CD4-positive, alpha-beta T cell treated with Interleukin-15 for 4 hours (primary cell): ENCODE measurements around the gene EYS.

Source experiments
- DNase-seq: peaks from one replicate; pipeline ENCODE4 v3.0.0-alpha.2; 2020; ENCODE audit warnings: low spot score

The EYS gene

DNA sequence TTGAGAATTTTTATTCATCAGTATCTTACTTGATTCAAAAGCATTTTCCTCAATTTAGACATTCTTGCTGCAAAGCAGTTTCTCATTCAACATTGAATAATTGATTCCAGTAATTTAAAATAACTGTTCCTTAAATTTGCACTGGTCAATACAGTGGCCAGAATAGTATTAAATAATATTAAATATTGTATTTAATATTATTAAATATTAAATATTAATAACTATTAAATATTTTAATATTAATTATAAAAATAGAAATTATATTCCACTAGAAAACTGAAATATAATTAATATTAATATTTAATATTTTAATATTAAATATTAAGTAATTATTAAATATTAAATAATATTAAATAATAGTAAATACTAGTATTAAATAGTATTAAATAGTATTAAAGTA is 758.8 kb downstream of the EYS start:
- no peak for DNase-seq

DNA sequence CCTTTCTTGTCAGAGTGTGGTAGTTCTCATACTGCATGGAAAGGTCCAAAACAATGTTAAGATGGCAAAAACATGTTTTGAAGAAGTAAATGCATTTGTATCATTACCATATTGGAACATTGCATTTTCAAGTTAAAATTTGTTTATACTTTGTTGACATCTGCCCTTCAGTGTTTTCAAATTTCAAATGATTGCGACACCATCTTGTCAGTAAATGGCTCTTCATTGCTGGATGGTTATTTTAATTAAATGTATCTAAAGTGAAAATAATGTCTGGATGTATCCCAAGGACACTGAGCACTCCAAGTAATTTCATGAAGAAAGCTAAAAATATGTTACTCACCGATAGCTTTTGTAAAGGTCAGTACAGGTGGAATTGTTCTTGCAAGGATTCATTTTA is 761.6 kb downstream of the EYS start:
- DNase-seq = no peak

DNA sequence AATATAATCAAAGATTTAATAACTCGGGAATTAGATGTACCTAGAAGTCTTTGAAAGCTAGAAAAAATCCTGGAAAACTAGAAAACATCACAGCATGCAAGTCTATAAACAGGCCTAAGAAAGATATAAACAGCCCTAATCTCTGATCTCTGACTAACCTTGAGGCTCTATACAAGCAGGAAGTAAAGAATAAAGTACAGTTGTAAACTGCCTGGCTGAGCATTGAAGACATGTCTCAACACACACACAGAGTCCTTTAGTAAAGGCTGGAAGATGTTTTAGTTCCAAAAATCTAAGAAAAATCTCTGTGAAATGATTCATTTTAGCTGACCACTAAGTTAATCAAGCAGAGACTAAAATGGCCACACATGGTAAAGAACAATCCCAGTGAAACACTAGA is 774.5 kb downstream of the EYS start:
- no peak for DNase-seq

DNA sequence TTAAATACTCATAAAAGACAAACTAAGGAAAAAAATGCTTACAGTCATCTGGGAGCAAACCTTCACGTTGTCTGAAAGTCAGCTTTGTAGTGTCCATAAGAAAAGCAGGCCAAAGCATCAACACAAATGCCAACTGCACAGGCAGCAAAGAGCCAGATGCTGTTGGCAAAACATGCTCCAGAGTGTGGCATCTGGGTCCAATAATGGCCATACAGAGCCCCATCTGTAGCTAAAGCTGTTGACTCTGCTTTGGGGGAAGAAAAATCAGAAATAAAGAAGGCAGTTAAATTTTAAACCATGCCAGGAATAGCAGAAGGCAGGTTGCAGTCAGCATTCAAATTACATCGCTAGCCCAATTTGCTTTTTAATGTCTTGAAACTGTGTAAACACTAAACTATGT is 776.3 kb downstream of the EYS start:
- DNase-seq = no peak

DNA sequence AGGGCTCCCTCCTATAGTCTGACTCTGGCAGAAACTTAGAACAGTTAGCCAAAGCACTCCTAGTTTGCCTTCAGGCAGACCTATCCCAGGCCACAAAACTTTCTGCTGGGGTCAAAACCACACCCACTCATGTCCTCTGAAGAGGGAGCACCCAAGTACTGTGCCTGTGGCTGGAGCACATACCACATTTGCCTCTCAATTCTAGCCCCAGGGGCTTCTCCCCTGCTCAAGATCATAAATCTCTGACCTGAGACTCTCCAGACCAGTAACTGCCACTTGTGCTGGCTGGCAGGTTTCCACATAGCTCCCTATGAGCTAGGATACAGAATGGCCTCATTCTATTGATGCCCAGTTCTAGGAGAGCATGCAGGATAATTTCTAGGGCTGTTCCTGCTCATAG is 781.0 kb downstream of the EYS start:
- DNase-seq = no peak

DNA sequence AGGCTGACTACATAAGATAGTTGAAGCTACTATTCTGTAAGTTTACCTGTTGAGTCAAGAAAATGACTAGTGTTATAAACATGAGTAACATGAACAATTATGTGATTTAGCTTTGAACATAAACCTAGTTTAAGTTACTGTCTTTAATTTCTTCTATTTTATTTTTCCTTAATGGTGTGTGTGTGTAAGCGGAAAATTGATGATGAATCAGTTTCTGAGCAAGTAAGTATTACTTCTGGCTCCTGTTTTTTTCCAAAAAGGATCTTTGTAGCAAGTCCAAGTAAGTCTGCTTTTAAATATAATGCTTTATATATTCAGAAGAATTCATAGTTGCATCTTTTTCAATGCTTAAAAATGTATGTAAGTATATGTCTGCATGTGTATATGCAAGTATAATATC is 786.8 kb downstream of the EYS start:
- no peak for DNase-seq

DNA sequence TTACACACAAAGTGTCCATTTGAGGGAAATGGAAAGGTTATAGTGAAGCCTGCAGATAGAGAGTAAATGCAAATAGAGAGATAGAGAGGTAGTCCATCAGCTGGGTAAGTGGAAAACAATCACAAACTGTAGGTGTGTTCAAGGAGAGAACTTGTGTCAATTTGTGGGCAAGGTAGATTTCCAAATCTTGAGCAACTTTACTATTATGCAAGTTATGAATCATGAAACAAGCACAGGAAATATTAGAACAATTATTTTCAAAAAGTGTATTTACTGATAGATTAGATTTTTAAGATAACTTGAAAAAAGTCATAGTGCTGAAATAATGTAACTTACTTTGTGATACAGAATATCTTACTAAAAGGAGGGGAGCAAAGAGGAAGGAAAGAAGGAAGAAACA is 792.9 kb downstream of the EYS start:
- no peak for DNase-seq

DNA sequence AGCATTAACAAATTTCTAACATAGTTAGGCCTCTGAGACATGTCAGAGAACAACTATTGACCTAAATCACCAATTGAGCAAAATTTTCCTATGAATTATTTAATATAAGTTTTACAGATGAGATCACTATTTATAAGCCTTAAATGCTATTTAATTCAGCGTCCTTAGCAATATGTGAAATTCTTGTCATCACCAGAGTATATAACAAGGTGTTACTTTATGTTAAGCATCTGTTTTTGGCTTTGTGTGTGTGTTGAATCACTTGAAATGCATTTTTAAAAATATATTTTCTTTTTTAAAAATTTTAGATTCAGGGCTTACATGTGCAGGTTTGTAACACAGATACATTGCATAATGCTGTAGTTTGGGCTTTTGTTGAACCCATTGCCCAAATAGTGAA is 794.1 kb downstream of the EYS start:
- no peak for DNase-seq

DNA sequence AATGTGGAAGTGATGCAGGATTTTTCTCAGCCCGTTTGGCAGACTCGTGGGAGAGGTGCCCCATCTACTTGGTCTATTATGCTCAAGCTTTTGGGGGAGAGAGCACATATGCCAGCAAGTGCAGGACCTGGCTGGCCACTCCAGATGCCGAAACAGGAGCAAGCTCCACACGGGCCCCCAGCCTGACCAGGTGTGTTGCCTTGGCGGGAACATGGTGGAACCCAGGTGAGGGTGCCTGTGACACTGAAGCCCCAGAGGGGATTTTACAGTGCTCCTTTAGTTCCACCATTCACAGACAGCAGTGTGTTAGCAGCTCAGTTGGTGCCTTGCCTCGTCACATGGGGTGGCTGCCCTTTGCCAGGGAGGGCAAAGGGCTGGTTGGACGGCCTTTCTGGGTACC is 798.9 kb downstream of the EYS start:
- DNase-seq = no peak

DNA sequence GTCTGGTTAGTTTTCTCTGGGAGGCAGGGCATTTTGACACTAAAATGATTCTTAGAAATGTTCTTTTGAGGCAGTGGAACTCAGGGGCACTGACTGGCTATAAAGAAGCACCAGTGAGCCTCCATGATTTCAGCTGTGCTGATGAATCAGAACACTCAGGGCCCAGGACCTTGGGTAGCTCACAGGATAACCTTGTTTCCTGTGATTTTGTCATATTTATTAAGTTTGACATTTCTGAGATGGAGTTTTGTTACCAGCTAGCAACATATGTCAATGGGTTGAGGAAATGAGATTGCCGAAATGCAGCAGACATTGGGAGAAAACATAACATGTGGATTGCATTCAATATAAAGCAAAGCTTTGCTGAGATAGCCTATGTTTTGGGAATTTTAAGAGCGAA is 802.4 kb downstream of the EYS start:
- DNase-seq = no peak

DNA sequence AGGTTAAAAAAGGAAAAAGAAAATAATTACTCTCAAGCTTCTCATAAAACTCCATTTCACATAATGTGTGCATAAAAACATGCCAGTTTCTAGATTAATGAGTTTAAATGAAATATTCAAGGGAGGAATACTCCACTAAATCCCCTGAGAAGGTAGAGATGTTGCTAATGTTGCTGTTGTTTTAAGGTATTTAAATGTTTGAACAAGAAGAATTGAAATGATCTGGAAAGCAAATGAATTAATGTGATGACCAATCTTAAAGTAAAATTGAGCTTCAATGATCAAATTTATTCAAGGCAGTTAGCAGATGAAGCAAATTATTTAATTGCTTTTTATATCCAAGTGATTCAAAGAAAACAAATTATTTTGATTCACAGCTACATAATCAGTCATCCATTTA is 804.4 kb downstream of the EYS start:
- DNase-seq = no peak

DNA sequence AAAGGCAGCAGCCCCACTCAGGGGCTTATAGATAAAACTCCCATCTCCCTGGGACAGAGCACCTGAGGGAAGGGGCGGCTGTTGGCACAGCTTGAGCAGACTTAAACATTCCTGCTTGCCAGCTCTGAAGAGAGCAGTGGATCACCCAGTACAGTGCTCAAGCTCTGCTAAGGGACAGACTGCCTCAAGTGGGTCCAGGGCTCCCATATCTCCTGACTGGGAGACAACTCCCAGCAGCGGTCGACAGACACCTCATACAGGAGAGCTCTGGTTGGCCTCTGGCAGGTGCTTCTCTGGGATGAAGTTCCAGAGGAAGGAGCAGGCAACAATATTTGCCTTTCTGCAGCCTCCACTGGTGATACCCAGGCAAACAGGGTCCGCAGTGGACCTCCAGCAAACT is 810.1 kb downstream of the EYS start:
- no peak for DNase-seq

DNA sequence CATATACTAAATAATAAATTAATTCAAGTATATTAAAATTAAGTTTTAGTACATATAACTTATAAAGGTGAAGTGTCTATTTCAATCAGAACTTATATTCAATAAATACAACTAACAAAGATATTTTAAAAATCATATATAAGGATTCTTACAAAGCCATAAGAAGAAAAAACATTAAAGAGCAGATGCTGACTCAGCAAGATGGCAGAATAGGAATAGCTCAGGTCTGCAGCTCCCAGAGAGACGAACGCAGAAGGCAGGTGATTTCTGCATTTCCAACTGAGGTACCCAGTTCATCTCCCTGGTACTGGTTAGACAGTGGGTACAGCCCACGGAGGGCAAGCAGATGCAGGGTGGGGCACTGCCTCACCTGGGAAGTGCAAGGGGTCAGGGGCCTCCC is 811.1 kb downstream of the EYS start:
- no peak for DNase-seq

DNA sequence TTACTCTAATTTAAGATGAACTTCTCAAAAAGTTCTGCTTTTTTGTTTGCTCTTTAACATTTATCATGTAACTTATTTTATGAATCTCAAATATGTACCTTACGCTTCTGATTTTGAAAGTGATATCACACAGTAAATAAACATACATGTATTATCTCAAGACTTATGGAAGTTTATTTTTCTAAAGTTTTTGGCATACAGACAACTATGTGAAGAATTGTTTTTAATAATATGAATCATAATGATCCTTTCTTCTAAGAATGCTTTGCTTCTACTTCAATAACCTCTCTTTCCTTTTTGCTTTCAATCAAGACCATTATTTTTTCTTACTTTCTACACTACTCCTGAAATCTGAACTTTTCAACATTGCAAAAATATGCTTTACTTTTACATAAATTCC is 816.4 kb downstream of the EYS start:
- DNase-seq = no peak

DNA sequence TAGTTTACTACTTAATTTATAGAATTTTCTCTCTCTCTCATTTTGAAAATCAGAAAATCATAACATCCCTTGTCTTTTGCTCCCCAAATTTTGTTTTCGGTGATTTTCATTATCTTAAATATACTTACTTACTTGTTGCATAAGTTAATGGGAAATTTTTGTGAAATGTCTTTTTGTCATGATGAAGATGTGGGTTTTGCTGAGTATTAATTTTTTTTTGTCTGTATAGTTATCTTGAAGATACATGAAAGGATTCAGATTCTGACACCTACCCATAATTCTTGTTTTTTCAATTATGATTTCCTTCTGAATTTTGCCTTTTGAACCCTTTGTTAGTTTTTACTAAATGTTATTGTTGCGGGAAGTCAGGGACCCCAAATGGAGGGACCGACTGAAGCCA is 817.9 kb downstream of the EYS start:
- DNase-seq = no peak

DNA sequence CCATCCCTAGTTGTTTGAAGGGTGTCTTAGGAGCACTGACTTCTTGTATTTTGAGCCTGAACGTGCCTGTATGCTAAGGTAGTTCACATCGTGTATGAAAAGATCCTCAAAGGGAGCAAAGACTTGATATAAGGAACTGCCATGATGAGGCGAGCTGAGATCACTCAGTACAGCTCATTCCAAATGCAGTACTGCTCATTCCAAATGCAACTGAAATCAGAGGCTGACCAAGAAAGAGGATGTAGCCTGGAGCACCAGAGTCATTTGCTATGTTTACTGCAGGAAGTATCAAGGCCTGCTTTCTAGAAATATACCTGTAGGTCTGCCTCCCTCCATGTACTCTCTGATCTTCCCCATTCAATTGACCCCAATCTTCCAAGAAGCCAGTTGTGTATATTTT is 832.2 kb downstream of the EYS start:
- DNase-seq = no peak

DNA sequence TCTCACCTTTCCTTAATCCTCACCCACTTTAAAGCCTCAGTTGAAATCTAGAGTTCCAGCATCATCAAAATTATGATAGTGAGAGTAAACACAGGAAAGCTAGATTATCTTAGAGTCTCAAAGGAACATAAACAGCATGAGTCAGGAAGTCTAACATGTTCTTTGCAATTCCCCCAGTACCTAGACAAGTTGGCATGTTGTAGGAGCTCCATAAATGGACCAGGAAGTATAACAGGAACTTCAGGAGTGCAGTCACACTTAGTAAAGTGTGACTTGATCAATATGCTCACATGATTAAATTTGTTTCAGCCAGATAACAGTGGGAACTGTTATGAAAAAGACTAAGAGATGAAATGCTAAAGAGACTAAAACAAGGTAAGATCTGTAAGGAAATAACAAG is 834.4 kb downstream of the EYS start:
- no peak for DNase-seq

DNA sequence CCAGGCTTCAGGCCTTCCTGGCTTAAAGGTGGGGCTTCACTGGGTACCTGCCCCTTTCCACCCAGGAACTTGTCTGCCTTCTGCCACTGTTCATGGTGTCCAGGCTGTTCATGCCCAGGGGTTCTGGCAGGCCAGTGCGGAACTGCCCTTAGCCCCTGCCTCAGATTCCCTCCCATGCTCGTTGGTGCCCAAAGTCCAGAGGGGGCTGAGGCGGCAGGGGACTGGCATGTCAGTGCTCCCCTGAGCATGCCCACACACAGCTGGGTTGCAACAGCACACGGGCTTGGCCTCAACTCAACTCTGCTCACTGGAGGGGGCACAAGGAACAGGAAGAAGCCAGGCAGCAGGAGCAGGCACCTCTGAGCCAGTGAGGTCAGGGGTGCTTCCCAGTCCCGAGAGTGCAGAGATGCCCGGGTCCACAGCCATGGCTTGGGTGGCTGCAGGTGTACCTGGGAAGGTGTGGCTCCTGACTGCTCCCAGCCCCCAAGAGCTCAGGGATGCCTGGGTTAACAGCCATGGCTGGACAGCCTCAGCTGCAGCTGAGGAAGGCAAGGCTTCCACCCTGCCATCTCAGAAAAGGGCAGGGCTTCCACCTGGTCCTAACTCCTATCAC is 845.9 kb downstream of the EYS start:
- DNase-seq = no peak

DNA sequence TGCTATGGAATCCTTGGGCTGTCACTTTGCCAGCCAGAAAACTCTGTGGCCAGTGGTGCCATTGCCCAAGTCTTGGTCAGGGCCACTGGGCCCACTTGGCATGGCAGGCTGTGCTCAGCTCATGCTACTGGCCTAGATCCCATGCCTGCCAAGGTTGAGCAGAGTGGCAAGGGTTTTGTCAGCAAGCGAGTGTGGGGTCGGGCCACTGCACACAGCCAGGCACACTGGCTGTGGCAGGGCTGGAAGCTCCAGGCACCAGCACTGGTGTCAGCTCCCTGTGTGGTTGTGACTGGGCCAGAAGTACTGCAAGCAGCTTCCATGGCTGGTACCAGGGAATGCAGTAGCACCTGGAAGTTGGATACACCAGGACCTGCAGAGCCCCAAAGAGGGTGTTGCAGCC is 846.8 kb downstream of the EYS start:
- no peak for DNase-seq

DNA sequence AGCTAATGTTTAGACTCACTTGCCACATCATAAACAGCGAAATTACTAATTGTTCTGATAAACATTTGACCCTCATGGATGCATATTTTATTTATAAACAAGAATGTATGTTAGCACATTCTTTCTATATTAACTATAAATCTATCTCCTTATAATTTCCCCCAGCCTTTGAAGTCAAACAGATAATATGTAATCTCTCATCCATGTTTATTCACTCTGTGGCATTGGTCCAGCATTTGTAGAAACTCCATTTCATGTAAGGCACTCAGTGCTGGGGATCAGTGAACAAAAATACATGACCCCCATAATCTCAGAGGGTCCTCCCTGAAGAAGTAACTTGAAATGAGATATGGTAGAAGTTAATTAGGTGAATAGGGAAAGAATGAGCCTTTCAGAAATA is 856.9 kb downstream of the EYS start:
- DNase-seq = no peak

DNA sequence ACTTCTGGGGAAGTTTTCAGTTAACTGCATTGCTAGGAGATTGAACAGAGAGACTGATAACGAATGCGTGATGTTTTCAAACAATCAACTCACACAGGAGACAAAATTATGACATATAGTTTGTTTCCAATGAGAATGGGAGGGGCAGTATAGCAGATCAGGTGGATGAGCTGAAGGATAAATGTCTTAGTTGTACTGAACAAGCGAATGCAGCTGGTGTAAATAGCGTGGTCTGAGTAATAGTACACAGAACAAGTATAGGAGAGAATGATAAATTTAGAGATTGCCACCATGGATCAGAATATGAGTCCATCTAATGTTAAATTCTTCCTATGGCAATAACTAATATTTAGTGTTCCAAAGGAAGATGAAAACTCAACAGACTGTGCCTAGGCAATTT is 858.6 kb downstream of the EYS start:
- no peak for DNase-seq

DNA sequence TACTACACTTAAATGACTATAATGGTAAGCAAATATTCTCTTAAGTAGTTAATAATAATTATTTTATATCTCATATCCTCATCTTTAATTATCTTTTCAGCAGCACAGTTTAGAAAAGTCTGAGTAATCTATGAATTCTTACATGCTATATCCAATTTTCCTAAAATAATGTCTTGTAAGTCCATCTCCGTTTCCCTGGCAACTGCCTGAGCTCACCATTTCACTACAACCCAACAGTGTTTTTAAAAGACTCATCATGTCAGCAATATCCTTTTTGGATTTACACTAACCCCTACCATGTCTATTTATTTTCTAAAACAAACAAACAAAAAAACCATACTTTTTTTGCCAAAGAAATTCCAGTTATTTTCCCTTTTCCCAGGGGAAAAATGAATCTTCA is 859.6 kb downstream of the EYS start:
- DNase-seq = no peak

DNA sequence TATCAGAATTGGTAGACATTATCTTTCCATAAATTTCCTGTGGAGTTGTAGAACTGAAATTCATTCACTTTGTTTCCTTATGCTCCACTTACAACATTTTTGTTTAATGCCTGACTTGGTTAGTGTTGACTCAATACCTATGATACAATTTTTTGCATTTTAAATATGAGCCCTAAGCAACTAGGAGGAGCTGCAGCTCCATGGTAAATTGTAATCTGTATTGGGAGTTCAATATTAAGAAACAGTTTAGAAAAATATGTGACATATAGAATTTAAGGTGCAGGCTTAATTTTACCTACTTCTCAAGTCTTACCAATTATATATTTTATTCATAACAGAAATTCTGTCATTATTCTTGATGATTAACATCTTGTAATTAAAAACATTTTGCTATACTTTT is 868.3 kb downstream of the EYS start:
- no peak for DNase-seq

DNA sequence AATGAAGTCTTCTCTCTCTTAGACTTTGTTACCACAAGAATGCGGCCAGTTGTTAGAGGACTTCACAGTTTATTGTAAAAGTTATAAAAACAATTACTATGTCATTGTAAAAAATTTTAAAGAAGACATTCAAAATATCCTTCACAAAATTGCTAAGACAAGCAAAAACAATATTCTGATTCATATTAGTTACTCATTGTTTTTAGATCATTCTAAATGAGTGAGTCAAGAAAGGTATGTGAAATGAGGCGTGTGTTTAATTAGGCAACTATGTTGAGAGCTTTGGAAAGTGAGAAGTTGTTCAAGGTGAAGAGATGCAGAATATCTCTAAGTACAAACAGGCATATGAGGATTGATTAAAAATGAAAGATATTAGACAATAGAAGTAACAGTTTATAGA is 875.3 kb downstream of the EYS start:
- no peak for DNase-seq

DNA sequence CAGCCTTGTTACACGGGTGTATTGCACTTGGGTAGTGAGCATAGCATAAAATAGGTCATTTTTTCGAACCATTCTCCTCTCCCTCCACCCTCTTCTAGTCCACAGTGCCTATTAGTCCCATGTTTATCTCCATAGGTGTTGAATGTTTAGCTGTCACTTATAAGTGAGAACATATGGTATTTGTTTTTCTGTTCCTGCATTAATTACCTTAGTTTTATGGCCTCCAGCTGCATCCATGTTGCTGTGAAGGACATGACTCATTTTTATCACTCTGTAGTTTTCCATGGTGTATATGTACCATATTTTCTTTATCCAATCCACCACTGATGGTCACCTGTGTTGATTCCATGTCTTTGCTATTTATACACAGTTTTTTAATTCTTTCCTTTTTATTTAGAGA is 889.5 kb downstream of the EYS start:
- DNase-seq = no peak
